ENCODE data around the gene VANGL1. TPM values are rescaled to one million over a fixed set of nuclear protein-coding genes. Genes with fewer than 3 reads are reported as not detected.
A peak's percentile ranks its signal among the peaks of the same experiment; 100 is the strongest.

Gene VANGL1
- total RNA-seq, 1 experiment from 2014 or later: 13.6 TPM

- Histone ChIP-seq H2BK12ac (ENCODE audit: insufficient read length, low read depth, low read length) (no peak overlapping the region), H3K79me1 (ENCODE audit: insufficient read depth, low read depth, low read length, poor library complexity, severe bottlenecking) (no peaks in the 10 kb centered on the region), H3K23ac (ENCODE audit: insufficient read length, low read depth, low read length) (no peak overlapping the region), H2AFZ (ENCODE audit: low read length) (no peak overlapping the region), H3K9me3 (ENCODE audit: control insufficient read depth, low read depth, low read length) (no peaks in the 10 kb centered on the region), H3T11ph (ENCODE audit: low read length) (no peak overlapping the region), H4K5ac (ENCODE audit: insufficient read length, low read depth, low read length) (no peak overlapping the region), H3K23me2 (ENCODE audit: insufficient read length, low read depth, low read length, poor library complexity, severe bottlenecking) (peaks cover 7% of the 10 kb centered on the region), H3K4ac (ENCODE audit: low read depth, low read length) (no peak overlapping the region), H3K4me1 (ENCODE audit: insufficient read depth, low read length) (no peaks in the 10 kb centered on the region), H3K56ac (ENCODE audit: insufficient read length, low read depth, low read length) (no peak overlapping the region), H2BK5ac (ENCODE audit: insufficient read length, low read length) (no peak overlapping the region), H3K14ac (ENCODE audit: insufficient read depth, low read length) (no peak overlapping the region), H3K27ac (ENCODE audit: insufficient read length, low read depth, low read length) (no peak overlapping the region), H3K79me2 (ENCODE audit: insufficient read depth, low read length) (peaks cover 3% of the 10 kb centered on the region; the same call in 1 of the 2 replicates), H2BK15ac (ENCODE audit: low read depth, low read length) (no peak overlapping the region), H3K18ac (ENCODE audit: insufficient read length, low read depth, low read length) (no peak overlapping the region), H3K9ac (ENCODE audit: extremely low read depth, insufficient read length, low read length) (no peak overlapping the region), H4K8ac (replicated peaks; ENCODE audit: insufficient read length, low read depth, low read length) (no peak overlapping the region), H2BK120ac (ENCODE audit: low read depth, low read length, poor library complexity, severe bottlenecking) (no peak overlapping the region), H2BK20ac (ENCODE audit: low read depth, low read length, poor library complexity, severe bottlenecking) (no peak overlapping the region), H3K27me3 (ENCODE audit: insufficient read depth, low read length) (no peaks in the 10 kb centered on the region), H4K91ac (ENCODE audit: insufficient read length, low read depth, low read length) (no peak overlapping the region), H2AK5ac (ENCODE audit: insufficient read length, low read length) (no peak overlapping the region), H4K20me1 (ENCODE audit: control insufficient read depth, insufficient read depth, insufficient read length) (no peaks in the 10 kb centered on the region), H3K4me2 (ENCODE audit: insufficient read depth, insufficient read length, low read length) (no peak overlapping the region)
- H3K4me3 Mint-ChIP-seq: peak overlapping the region in 1 of 2 experiments; percentile 82; a peak in 3 of 5 replicates
- H3K4me1 Mint-ChIP-seq: peaks cover 11 to 18% of the 10 kb centered on the region in 2 experiments
- peaks cover 25% of the 10 kb centered on the region for H3K27me3 Mint-ChIP-seq (ENCODE audit: low read depth)
- TF ChIP-seq, protein P1, sequence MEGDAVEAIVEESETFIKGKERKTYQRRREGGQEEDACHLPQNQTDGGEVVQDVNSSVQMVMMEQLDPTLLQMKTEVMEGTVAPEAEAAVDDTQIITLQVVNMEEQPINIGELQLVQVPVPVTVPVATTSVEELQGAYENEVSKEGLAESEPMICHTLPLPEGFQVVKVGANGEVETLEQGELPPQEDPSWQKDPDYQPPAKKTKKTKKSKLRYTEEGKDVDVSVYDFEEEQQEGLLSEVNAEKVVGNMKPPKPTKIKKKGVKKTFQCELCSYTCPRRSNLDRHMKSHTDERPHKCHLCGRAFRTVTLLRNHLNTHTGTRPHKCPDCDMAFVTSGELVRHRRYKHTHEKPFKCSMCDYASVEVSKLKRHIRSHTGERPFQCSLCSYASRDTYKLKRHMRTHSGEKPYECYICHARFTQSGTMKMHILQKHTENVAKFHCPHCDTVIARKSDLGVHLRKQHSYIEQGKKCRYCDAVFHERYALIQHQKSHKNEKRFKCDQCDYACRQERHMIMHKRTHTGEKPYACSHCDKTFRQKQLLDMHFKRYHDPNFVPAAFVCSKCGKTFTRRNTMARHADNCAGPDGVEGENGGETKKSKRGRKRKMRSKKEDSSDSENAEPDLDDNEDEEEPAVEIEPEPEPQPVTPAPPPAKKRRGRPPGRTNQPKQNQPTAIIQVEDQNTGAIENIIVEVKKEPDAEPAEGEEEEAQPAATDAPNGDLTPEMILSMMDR (conservative IDR thresholded peaks at IDR 0.05): no peak
- no peak for DNase-seq
- peaks cover 8 to 39% (median 15%) of the 10 kb centered on the region in 3 experiments; a peak in 6 of 7 replicates for H3K36me3 Mint-ChIP-seq (ENCODE audit: insufficient read depth in 1 of 3, low read depth in 3 of 3)
- no CpG with 5 or more reads among the region's 1 CpG for WGBS (ENCODE audit: extremely low coverage, insufficient read length, low lambda C conversion rate)
- no peak overlapping the region; a peak in 1 of 7 replicates for H3K27ac Mint-ChIP-seq
- H3K9me3 Mint-ChIP-seq: peaks cover 33 to 39% of the 10 kb centered on the region in 2 experiments
Observed at GRCh38 chr1:115640384-115640783, 1.4 kb upstream of the VANGL1 start.

Measured in H9 (cell line).